Ovary (tissue), 9 donors: Measurements from ENCODE around the gene TNIK. TPM values are rescaled to one million over a fixed set of nuclear protein-coding genes. Genes with fewer than 3 reads are reported as not detected.

ENCODE experiments used
- DNase-seq, 5 donors: peaks; one replicate each; pipeline ENCODE4 v3.0.0-alpha.2; 2019 to 2020
- H3K27ac ChIP-seq, 2 donors: fragments of 200-600 bp; one replicate each; pipeline versions ENCODE4 v1.5.1 to v1.8.0; 2019 to 2022
- H3K27me3 ChIP-seq: fragments of 200-600 bp; one replicate; pipeline ENCODE4 v1.8.0; 2022
- H3K36me3 ChIP-seq: fragments of 200-600 bp; sonication (generic); one replicate; pipeline ENCODE4 v1.5.1; 2019
- H3K4me1 ChIP-seq: one replicate; pipeline ENCODE4 v1.8.1; 2013; ENCODE audit warnings: mild to moderate bottlenecking, moderate library complexity; ENCODE audit not compliant: insufficient read depth
- H3K4me3 ChIP-seq: fragments of 200-600 bp; sonication (generic); one replicate; pipeline ENCODE4 v1.5.1; 2017
- H3K9me3 ChIP-seq, 2 donors: fragments of 200-600 bp in 1 of 2; sonication (generic) in 1 of 2; one replicate each; pipeline versions ENCODE4 v1.5.1 to v1.8.1; 2013 to 2019; ENCODE audit warnings: mild to moderate bottlenecking in 1 of 2, moderate library complexity in 1 of 2
- EP300 ChIP-seq: sonication (generic); formaldehyde crosslinking; IDR thresholded peaks from one replicate; pipeline ENCODE4 v1.6.1; 2017; ENCODE audit warnings: antibody characterized with exemption
- POLR2A ChIP-seq: fragments of 450-650 bp; IDR thresholded peaks from one replicate; pipeline ENCODE4 v1.6.1; 2017; ENCODE audit warnings: antibody characterized with exemption, mild to moderate bottlenecking, moderate library complexity
- WGBS, 3 donors: extraction: QIAGEN DNeasy Blood & Tissue Kit in 1 of 3; methylation state at CpG; one replicate each; pipeline versions ENCODE4 v1.1.5 to v1.1.7; 2013 to 2017; 5-methylcytosine and 5-hydroxymethylcytosine counted together
- intact Hi-C, 4 donors: fragments of 100-400 bp; cut with DNase I; formaldehyde crosslinking; loops; one replicate each; pipeline versions ENCODE4 v1.11.0 to v1.15.1; 2022 to 2023
- polyA plus RNA-seq, 2 donors: library from polyadenylated mRNA; stranded (reverse); fragments of 200-250 nt in 1 of 2; fragments of 350-450 nt in 1 of 2; fragmentation: Illumina TruSeq in 1 of 2; extraction: RNeasy Lipid Tissue Mini Kit (QIAGEN cat#74804) in 1 of 2; gene quantifications; one replicate each; pipeline ENCODE4 v1.2.3, GENCODE V29; 2013 to 2014
- total RNA-seq, 7 donors: library from RNA; depleted of rRNA in 2 of 7; stranded (reverse); fragments of >200 nt in 2 of 7; fragmentation: NEBNext Ultra II Directional in 3 of 7; extraction: Animal tissue kit (Norgen Biotek cat#: 25700) in 3 of 7; gene quantifications; one replicate each; pipeline versions ENCODE4 v1.1.0 to v1.2.4, GENCODE V29; 2016 to 2023
- TF ChIP-seq, protein P1 (sequence below), 3 donors: fragments of 450-650 bp in 2 of 3; fragments of 200-600 bp in 1 of 3; IDR thresholded peaks; one replicate each; pipeline versions ENCODE4 v1.5.1 to v1.8.0; 2016 to 2022; ENCODE audit warnings: antibody characterized with exemption in 3 of 3, mild to moderate bottlenecking in 1 of 3
- donor health status: DM: no; HTN: no; CAD: no; lungs with moderate emphysema.
- donor health status: DM: no; HTN: no; CAD: no.
- donor health status: Bipolar disorder and iron deficiency.
- donor health status: DM: yes; HTN: yes; CAD: no.
- donor health status: DM: no; HTN: no; CAD: no.
- donor health status: DM: yes; HTN: yes; CAD: no.

The TNIK gene
- total and polyA plus RNA-seq, 9 donors: 1.1 to 9.5 (median 4.5) TPM

DNA sequence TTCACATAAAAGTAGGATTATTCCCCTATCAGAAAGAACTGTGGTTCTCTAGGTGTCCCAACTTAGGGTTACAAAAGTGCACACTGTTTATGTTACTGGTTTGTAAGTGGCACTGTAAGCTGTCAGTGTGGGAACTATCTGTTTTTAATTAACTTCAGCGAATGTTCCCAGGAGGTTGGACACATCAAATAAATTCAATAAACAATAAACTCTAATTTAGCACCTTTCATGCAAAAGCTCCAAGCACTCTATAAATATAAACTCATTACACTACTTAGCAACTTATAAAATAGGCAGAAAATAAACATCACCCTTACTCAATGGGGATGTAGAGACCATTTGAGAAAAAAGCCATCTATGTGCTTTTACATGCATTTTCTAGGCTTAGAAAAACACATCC lies 265.2 kb downstream of the TNIK start:
- intact Hi-C loops: loop anchor here in 1 of 4 donors (10.0 kb wide), 1 partner anchor 270 kb away; the partner anchor contains the start of gene TNIK
- Histone ChIP-seq H3K4me3 (no peak overlapping the region), H3K27ac (no peak overlapping the region), H3K27me3 (no peaks in the 10 kb centered on the region), H3K4me1 (no peaks in the 10 kb centered on the region), H3K36me3 (no peaks in the 10 kb centered on the region), H3K9me3 (no peaks in the 10 kb centered on the region)
- no peak for DNase-seq
- no peak for TF ChIP-seq POLR2A
- TF ChIP-seq, protein P1, sequence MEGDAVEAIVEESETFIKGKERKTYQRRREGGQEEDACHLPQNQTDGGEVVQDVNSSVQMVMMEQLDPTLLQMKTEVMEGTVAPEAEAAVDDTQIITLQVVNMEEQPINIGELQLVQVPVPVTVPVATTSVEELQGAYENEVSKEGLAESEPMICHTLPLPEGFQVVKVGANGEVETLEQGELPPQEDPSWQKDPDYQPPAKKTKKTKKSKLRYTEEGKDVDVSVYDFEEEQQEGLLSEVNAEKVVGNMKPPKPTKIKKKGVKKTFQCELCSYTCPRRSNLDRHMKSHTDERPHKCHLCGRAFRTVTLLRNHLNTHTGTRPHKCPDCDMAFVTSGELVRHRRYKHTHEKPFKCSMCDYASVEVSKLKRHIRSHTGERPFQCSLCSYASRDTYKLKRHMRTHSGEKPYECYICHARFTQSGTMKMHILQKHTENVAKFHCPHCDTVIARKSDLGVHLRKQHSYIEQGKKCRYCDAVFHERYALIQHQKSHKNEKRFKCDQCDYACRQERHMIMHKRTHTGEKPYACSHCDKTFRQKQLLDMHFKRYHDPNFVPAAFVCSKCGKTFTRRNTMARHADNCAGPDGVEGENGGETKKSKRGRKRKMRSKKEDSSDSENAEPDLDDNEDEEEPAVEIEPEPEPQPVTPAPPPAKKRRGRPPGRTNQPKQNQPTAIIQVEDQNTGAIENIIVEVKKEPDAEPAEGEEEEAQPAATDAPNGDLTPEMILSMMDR (IDR thresholded peaks at IDR 0.05): no peak
- TF ChIP-seq EP300: no peak
- WGBS, 3 donors: 74 to 94% (median 89%) methylated on average over 1 of the region's 1 CpG

DNA sequence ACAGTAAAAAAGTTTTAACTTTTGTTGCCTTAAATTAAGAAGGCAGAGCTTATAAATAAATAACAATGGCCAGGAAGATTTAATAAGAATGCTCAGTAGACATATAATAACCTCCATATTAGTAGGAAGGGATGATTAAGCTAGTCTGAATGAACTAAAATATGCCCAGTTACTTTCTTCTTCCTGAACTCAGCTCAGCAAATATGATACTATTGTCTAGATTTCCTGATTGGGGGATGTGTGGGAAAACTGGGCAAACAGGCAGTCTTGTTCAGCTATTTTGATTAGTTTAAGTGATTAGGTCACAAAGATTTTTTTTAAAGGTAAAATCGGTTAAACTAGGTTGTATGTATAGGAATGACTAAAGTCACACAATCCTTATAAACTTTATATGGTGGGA lies 266.5 kb downstream of the TNIK start:
- 90 to 92% (median 90%) methylated on average over 1 of the region's 1 CpG for WGBS, 3 donors
- Histone ChIP-seq H3K4me3 (no peak overlapping the region), H3K36me3 (no peaks in the 10 kb centered on the region), H3K27me3 (no peaks in the 10 kb centered on the region), H3K9me3 (no peaks in the 10 kb centered on the region), H3K27ac (no peak overlapping the region), H3K4me1 (no peaks in the 10 kb centered on the region)
- TF ChIP-seq, protein P1 (IDR thresholded peaks at IDR 0.05): no peak
- TF ChIP-seq POLR2A (no peak), EP300 (no peak)
- no peak for DNase-seq
- intact Hi-C loops: loop anchor here in 1 of 4 donors (10.0 kb wide), 1 partner anchor 271 kb away; the partner anchor contains the start of gene TNIK

DNA sequence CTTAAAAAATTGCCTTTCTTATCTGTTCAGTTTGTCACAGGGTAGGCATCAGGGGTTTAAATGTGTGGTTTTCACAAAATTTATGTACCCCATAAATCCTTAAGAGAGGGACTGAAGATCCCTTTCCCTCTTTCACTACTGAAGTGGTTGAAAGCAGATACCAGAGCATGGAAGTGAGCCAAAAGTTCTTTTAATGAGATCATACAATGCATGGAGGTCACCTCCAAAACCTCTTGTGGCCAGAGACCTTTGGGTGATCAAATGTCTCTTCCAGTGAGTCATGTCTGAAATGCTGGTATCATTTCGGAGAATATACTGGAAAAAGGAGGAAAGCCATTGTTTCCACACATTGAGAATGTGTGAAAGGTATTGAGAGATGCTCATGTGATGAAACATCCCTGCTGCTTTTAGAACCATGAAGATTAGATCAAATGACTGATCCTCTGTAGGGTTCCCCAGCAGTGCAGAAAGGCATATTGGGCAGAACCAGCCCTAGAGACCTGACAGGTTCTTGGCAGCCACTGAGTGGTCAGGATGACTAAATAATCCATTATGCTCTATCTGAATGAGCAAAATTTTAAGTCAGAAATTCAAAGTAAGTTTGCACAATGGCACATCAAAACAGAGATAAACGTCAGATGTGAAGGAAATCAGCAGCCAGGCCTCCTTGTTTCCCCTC lies 267.9 kb downstream of the TNIK start:
- WGBS, 3 donors: 78 to 82% (median 81%) methylated on average over 2 of the region's 2 CpGs
- H3K27me3 ChIP-seq: no peaks in the 10 kb centered on the region
- H3K4me1 ChIP-seq: no peaks in the 10 kb centered on the region
- no peaks in the 10 kb centered on the region for H3K9me3 ChIP-seq
- no peak for DNase-seq
- H3K4me3 ChIP-seq: no peak overlapping the region
- TF ChIP-seq EP300 (no peak), POLR2A (no peak)
- TF ChIP-seq, protein P1 (IDR thresholded peaks at IDR 0.05): no peak
- intact Hi-C loops: loop anchor here in 1 of 4 donors (10.0 kb wide), 1 partner anchor 272 kb away; the partner anchor contains the start of gene TNIK
- no peaks in the 10 kb centered on the region for H3K36me3 ChIP-seq
- no peak overlapping the region for H3K27ac ChIP-seq

DNA sequence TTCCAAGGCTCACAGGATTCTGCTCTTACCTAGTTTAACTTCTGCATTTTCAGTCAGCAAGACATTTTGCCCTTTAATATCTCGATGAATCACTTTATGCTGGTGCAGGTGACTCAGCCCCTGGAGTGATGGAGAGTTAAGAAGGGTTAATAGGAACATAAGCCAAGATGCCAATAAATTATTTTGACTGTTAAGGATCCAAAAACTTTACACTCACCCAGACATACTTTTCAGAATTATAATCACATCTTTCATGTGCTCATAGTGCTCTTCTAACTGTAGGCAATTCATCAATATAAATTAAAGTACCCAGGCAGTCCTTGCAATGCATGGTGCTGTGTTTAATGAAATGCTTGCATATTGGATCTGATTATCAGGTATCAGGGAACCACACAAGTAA lies 269.5 kb downstream of the TNIK start:
- Histone ChIP-seq H3K9me3 (no peaks in the 10 kb centered on the region), H3K27ac (no peak overlapping the region), H3K4me3 (no peak overlapping the region), H3K36me3 (no peaks in the 10 kb centered on the region), H3K27me3 (no peaks in the 10 kb centered on the region), H3K4me1 (no peaks in the 10 kb centered on the region)
- WGBS, 3 donors: 92 to 98% (median 96%) methylated on average over 1 of the region's 1 CpG
- intact Hi-C loops: loop anchor here in 1 of 4 donors (10.0 kb wide), 1 partner anchor 274 kb away; the partner anchor contains the start of gene TNIK
- TF ChIP-seq POLR2A (no peak), EP300 (no peak)
- TF ChIP-seq, protein P1 (IDR thresholded peaks at IDR 0.05): no peak
- no peak for DNase-seq
